Ecto neural progenitor cell (in vitro differentiated cells): ENCODE measurements around the gene MEOX2.

Experiments
- DNase-seq: peaks from one replicate; pipeline ENCODE4 v3.0.0-alpha.2; 2018; ENCODE audit warnings: low spot score

The MEOX2 gene

DNA sequence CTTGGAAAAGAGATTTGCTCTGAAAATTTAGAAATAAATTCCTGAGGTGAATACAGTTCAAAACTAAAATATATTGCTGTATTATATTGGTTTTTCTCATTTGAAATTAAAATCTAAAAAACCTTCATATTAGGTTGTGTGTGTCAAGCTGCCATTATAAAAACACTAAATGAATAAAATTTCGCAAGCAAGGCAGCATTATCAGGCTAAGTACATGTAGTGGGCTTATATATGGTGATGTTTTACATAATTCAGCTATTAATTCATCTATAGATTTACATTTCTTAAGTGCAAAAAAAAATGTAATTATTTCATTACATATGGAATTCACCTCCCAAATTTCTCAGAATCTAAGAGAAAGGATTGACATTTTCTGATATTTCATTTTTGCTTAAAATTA lies 5.3 kb downstream of the MEOX2 start:
- DNase-seq = no peak

DNA sequence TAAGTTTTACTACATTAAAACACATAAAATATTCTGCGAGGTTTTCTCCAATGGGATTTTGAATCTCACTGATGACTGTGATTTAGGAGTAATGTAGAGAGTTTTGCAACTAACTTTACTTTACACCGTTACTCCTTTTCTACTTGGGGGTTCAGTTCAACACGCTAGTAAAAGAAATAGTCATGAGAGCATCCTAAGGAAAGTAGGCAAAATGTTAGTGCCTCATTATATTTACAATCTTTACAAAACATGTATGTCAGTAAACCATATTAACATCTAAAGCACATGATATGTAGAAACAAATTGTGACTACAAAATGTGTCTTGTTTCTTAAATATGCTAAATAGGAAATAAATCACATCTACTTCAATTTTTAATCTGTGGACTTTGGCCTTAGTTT lies 6.0 kb downstream of the MEOX2 start:
- DNase-seq = no peak

DNA sequence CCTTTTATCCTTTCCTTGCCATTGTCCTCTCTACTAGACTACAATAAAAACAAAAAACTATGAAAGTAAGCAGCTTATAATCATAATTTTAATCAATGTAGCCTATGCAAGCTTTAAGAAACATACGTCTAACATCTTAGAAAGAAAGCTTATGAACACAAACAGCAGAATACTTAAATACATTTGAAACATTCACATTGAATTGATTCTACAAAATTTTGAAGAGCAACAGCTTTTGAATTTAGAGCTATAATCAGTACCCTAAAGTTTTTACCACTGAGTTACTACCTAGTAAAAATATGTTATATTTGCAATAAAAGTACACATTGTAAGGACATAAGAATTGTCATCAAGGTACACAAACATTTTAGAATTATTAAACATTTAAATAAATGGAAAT lies 7.2 kb downstream of the MEOX2 start:
- no peak for DNase-seq

DNA sequence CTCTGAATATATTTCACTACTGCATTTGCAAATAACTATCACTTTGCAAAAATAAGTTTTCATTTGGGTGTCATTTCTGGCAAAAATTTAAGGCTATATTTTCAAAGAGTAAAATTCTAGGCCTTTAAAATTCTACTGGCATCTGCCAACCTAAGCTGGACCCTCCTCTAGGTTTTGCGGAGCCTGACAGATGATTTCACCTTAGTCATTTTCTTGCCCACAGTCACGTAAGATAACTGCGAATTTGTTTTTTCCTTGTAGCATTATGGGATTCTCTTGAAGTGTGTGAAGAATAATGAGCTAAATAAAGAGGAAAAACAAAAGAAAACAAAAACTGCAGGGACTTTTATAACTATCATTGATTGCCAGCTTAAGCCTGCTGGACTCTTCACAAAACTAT lies 7.8 kb downstream of the MEOX2 start:
- no peak for DNase-seq

DNA sequence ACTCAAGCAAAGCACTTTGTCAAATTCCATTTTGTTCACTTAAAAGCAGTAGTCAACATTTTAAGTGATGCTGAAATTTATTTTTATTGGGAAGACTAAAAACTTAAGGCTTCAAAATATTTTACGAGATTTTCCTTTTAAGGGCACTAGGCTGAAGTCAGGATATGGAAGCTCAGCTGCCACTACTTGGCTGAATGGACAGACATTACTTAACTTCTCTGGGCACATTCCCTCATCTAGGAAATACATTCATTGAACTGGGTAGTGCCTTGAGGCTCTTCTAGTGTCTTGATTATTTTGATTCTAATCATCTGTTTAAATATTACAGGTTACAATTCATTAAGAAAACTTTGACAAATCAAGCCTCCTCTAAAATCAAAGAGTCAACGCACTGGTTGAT lies 11.1 kb downstream of the MEOX2 start:
- no peak for DNase-seq

DNA sequence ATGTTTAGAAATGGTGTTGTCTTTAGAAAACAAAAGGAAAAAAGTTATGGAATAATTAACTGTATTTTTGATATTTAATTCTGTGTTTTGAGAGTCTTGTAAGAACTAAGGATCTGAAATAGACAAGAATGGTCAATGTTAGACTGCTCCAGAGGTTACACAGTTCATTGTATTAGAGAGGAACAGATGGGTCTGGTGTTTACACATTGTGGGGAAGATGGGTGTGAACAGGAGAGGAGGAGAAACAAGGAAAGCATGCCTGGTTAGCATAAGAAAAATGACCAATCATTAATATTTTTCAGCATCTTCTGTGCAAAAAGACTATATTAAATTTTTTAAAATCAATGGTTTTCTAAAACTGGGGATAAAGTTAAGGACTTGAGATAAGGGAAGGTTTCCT lies 11.9 kb downstream of the MEOX2 start:
- DNase-seq = no peak

DNA sequence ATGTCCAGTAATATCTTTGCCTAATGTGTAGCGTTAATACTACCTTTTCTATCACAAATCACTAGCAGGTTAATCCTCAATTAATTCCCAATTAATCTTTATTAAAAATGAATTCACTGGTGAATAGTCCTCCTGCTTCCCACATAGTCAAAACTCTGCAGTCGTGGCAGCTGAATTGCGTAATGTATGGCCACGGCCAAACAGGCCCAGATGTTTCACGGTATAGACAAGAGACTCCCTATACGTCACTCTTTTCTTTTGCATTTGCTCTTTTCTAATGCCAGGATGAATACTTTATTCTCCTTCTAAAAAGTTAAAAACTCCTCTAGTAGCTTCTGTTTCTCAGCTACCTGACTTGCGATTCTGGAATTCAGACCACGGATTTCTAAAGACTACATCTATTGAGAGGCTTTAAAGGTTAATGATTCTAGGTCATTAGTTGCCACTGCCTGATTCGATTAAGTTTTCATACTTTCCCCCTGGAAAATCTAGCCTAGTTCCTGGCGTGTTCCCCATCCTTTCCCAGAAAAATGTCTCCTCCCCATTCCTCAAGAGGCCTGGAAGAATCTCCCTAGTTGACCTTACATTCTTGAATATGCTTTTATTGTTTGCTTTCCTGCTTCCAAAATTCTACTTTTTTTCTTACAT lies 16.9 kb downstream of the MEOX2 start:
- DNase-seq = no peak

DNA sequence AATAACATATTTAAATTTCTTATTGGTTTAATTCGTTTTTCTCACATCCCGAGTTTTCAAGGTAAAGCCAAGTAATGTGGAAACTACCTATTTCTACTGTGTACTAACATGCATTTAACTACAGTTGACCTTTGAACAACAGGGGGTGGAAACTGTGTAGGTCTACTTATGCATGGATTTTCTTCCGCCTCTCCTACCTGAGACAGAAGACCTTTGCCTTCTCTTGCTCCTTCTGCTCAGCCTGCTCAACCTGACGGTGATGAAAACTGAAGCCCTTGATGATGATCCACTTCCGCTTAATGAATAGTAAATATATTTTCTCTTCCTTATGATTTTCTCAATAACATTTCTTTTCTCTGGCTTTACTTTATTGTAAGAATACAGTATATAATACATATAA lies 18.5 kb downstream of the MEOX2 start:
- no peak for DNase-seq

DNA sequence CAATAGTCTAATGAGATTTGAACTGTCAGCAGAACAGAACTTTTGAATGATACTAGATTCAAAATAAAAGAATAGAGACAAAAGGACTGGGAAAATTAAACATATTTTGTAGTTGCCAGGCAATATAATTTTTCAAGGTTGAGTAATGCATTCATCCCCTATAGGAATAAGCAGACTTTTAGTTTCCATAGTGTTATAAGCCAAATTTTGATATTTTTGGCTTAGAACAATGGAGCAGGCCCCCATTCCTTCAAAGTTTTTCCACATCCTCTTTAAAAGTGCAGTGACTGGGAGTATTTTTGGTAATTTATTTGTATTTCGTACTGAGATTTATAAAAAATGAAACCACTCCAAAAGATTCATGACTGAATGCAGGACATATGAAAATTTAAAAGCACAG lies 24.0 kb downstream of the MEOX2 start:
- no peak for DNase-seq

DNA sequence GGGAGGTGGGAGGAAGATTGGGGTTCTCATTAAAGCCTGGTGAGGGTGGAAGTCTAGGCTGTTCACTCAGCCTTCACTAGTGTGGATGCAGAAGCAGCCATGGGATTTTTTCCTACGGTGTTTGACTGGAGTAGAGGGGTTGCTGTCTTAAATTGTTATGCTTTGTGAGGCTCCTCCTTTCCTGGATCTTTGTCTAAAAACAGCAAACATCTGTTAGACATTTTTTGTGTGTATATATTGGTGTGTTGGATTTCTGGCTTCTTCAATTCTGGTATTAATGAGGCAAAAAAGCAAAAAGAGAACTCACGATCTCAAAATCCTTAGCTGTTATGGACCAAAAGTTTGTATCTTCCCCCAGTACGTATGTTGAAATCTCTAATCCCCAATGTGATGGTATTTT lies 28.2 kb downstream of the MEOX2 start:
- no peak for DNase-seq

DNA sequence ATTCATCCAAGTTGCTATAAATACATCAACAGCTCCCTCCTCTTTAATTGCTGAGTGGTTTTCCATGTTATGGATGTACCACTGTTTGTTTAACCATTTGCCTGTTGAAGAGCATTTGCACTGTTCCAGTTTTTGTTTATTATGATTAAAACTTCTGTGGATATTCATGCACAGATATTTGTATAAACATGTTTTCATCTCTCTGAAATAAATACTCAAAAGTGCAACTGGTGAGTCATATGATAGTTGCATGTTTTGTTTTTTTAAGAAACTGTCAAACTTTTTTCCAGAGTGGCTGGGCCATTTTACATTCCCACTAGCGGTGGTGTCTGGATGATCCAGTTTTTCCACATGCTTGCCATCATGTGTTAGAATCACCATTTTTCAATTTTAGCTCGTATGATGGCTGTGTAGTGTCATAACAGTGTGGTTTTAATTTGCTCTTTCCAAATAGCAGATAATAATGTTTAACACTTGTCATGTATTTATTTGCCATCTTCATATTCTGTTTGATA lies 33.6 kb downstream of the MEOX2 start:
- DNase-seq = no peak

DNA sequence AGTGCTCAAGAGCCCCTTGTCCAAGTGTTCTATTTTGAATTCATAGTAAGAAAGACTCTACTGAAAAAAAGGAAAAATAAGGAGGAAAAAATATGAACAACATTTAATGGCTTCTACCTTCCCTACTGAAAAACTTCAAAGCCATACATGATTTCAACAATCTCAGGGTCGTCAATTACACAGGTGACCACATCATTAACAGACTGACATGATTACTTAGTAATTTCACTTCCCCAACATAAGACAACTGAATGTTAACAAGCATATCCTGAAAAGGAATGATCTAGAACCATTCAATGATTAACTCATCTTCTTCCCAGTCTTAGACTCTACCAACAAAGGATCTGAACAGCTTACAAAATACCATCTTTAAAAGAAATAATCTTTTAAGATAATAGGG lies 34.8 kb downstream of the MEOX2 start:
- DNase-seq = no peak

DNA sequence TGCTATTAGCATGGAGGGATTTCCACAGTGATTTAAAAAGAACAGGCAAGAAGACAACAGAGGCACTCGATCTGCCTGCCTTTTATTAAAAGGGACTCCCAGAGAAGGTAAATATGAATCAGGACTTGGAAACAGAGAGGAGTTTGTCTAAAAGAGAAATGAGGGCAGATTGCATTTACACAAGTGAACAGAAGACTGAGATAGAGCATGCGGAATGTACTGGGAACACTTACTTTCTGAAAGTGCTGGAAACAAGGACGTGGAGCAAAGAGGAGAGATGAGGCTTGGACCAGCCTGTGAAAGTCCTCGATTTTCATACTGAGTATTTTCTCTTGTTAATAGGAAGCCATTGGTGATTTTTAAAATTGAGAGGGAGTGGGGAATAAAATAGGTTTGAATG lies 35.7 kb downstream of the MEOX2 start:
- no peak for DNase-seq

DNA sequence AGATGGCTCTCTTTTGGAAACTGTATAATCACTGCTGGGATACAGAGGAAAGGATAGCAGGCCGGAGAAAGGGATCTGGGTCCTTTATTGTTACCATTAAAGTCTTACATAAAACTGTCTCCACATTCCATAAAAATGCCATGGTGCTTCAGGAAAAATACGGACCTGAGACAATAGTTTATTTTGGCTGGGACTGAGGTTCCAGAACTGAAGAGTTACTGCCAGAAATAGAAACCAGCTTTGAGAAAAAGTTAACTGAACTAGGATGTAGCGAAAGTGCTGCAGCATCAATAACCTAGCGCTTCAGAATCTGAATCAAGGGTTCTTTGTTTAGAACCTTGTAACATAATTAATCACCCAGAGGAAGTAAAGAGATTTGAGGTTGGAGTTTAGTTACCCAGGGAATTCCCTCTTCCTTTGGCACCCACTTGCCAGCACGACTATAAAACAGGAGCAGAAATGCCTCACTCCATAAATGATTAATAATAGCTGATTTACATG lies 38.0 kb downstream of the MEOX2 start:
- DNase-seq = no peak

DNA sequence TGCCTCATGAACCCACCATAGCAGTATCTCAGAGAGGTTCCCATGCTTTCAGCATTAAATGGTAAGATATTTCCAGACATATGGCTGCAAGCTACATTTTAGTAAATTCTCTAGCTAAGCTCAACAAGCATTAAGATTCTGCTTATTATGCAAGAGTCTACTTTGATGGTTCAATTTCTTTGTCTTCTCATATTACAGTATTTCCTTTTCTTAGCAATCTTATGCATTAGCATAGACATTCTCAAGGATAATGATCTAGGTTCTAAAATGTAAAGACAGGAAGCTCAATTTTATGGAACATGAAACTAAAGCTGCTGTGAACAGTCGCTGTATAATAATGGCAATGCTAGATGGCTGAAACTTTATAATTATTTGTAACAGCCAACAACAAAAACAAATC lies 39.2 kb downstream of the MEOX2 start:
- DNase-seq = no peak

DNA sequence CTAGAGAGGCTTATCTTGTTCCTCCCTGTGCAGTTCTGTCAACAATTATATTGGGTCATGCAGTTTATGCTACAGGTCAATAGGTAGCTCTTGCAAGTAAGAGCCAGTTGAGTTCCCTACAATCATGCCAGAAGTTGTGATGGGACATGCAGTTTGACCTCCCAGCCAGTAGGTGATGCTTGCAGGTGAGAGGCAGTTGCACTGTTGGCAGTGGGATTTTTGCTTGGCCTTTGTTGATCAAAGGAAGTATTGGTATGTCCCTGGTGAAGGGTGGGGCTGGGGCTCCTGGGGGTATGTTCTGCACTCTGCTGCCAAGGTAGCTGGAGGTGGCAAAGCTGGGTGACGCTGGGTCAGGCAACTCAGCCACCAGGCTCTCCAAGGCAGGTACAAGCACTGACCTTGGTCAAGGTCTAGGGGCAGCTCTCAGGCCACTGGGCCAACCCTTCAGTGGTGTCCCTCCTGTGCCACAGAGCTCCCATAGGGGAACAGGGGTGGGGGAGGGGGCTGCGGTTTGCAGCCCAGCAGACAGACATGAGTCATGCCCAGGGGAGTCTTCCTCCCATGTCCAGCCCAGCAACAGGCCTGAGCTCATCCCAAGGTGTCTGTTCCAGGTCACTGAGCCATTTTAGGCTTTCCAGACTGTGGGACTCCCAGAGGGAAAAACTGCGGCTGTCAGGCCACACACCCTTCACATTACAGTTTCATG lies 43.3 kb downstream of the MEOX2 start:
- DNase-seq = no peak

DNA sequence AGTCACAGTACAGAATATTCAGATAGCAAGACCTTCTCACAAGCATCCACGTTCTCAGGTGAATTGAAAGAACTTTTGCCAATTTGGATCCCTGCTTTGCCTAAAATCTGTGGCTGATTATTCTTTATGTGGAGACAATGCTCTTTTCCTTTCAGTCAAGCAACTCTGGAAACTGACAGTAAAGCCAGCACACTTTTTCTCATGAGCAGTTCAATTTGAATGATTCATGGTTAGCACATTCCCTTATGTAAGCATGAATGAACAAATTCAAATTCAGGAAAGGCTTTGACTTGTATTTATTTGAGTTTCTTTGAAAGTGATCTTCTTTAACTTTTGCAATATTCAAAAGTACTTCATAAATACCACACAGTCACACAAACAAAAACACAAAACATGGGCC lies 57.6 kb downstream of the MEOX2 start:
- DNase-seq = no peak

DNA sequence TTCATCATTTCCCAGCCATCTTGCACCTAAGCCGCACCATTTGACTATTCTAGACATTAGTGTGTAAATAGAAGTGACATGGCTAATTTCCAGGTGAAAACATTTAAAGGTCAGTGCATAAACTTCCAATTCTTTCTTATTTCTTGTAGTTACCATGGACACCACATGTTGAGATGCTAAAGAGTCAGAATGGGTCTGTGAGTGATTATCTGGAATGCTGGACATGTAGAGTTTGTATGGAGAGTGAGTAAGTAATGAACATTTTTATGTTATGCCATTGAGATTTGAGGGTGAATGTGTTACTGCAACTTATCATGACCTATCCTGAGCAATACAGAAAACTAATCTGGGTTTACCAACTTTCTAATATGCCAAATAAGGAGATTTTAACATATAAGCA lies 60.4 kb downstream of the MEOX2 start:
- no peak for DNase-seq

DNA sequence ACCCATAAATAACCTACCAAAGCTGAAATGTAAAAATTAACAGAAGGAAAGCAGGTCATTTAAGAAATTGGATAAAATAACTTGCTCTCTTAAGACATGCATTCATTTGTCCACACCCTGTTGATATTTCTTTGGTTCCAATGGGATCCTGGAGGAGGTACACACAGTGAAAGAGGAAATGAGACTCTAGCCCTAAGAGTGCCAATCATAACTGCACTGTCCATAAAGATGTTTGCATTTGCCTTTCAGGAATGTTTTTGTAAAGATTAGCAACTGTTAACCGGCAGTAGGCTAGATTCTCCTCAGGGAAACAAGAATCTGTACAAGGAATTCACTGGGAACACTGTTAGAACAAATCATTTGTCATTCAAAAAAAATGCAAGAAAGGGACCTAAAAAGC lies 61.0 kb downstream of the MEOX2 start:
- DNase-seq = no peak

DNA sequence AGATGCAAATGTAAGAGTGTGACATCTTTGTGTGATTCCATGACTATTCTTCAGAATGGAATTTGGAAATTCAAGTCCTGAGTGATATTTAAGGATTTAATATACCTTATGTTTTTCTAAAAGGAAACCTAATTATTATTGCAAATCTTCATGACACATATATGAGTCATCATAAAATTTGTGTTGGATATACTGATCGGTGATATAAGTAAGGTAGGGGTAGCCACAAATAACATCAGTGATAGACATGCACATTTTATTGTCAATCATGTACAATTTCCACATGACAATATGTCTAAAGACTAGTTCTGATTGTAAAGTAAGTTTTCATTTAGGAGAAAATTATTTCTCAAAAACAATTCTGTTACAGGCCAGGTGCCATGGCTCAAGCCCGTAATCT lies 65.0 kb downstream of the MEOX2 start:
- no peak for DNase-seq

DNA sequence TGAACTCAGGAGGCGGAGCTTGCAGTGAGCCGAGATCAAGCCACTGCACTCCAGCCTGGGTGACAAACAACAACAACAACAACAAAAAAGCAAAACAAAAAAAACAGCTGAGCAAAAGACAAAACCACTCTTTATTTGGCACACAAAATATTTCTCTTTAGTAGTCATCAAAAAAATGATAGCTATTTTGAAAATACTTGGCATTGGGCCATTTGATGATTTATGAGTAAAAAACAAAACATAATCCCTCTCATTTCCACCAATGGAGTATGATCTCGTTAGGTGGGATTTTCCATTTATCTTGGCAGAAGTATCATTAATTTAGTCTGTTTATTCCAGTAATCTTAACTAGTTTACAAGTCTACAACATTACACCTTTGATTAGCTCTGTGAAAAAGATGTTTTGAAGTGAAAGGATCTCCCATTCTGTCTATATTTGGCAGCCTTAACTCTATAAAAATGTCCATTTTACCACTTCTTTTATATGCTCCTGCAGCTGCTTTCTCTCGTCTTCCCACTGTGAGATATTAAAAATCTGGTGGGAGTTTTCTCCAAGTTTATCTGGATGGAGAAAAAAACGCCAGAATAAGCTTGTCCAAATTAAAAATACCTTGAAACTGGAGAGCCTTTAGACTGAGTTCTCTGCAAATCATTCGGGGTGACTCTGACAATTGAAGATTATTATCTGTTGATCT lies 65.8 kb downstream of the MEOX2 start:
- DNase-seq = no peak

DNA sequence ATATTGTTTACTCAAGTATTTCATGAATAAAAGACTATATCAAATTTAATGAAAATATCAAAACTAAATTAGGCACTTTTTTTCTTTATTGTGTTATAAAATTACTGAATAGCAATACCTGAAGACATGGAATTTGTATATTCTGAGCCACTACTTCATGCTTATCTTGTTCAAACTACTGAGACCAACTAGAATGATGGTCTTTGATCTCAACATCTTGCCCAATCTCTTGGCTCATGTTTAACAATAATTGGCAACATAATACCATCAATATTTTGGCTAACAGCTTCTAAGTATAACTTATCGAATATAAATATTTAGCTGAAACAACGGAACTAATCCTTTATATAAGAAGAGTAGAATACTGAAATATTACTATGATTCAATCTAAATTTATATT lies 68.2 kb downstream of the MEOX2 start:
- no peak for DNase-seq

DNA sequence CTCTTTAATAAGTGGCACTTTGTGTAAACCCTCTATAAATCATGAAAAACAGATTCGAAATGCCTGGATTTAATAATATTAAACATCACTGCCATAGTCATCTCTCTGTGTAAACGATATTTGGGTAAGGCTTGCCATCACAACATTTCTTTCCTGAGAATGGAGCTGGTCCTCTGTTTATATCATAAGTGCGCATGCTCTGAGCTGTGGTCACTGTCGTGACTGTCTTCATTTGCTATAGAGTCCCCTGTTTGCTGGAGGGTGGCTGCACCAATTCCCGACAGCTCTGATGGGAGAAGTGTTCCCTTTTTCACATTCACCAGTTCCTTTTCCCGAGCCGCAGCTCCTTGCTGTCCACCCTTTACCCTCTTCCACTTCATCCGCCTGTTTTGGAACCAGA lies 74.3 kb downstream of the MEOX2 start:
- DNase-seq = no peak
